ENCODE measurements around the gene GGA2.
"Not testable (repeated sequence)": the region's sequence is repeated elsewhere in the genome, so short reads cannot be mapped to it uniquely, and the experiment has no call there.

GGA2 gene

GRCh38 chr16:23504453-23505179 is 5.7 kb downstream of the GGA2 start:
- in situ Hi-C loops (cut with MboI; ENCODE audit: low sequenced_read_pairs) = no loop called here

DNA sequence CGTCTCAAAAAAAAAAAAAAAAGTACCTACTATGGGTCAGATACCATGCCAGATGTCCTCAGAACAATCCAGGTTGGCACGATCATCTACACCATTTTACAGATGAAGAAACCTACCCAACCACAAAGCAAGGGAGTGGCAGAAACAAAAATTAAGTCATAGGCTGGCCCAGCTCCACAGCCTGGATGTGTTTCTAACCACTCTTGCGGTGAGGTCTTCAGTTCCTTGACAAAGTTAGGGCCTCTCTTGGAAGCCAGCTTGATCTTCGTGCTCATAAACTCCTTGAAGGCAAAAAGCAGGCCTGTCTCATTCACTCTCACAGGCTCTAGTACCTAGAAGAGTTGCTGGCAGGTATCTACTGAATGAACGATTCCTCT is 6.2 kb downstream of the GGA2 start:
- in situ Hi-C loops (cut with MboI; ENCODE audit: low sequenced_read_pairs) = no loop called here

- in situ Hi-C loops (cut with MboI; ENCODE audit: low sequenced_read_pairs) = no loop called here
Measured at GRCh38 chr16:23502466-23502865, 7.8 kb downstream of the GGA2 start.

- in situ Hi-C loops (cut with MboI; ENCODE audit: low sequenced_read_pairs) = no loop called here
Measured at GRCh38 chr16:23501291-23501690, 9.0 kb downstream of the GGA2 start.

GRCh38 chr16:23500862-23501225 is 9.4 kb downstream of the GGA2 start:
- in situ Hi-C loops (cut with MboI; ENCODE audit: low sequenced_read_pairs) = no loop called here

DNA sequence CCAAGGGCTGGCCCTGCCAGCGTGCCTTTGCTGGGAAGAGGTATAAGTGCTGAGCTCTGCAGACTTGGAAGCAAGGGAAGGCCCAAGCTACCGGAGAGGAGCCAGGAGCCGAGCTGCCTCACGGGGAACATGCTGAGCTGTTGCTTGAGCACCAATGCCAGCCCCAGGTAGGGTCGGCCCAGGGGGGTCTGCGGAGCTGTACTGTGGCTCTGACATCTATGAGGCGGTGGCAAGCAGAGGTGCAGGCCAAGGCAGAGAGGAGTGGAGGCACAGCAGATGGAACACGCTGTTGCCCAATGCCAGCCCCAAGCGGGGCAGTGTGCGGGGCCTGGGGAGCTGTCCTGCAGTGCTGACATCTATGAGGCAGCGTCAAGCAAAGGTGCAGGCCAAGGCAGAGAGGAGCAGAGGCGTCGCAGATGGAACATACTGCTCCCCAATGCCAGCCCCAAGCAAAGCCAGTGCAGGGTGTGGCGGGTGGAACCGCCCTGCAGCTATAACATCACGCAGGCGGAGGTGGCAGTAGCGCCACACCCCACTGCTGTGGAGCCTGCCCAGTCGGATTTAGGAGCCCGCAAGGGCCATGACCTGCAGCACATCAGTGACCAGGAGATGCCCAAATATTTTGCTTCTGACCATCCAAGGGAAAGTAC is 10.0 kb downstream of the GGA2 start:
- in situ Hi-C loops (cut with MboI; ENCODE audit: low sequenced_read_pairs) = no loop called here

- in situ Hi-C loops (cut with MboI; ENCODE audit: low sequenced_read_pairs) = no loop called here
Measured at GRCh38 chr16:23499801-23500200, 10.5 kb downstream of the GGA2 start.

DNA sequence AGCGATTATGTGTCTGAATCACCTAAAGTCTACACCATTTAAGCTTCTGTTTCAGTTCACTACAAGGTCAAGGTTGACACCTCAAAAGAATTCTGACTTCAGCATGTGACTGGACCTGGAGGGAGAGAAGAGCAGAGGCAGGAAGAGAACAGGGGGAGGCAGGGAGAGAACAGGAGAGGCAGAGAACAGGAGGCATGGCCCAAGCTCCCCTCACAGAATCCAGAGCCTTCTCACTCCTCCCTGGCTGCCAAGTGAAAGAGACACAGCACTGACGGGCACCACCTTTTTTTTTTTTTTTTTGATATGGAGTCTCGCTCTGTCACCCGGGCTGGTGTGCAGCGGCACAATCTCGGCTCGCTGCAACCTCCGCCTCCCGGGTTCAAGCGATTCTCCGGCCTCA is 11.4 kb downstream of the GGA2 start:
- in situ Hi-C loops (cut with MboI; ENCODE audit: low sequenced_read_pairs) = no loop called here

- in situ Hi-C loops (cut with MboI; ENCODE audit: low sequenced_read_pairs) = no loop called here
Measured at GRCh38 chr16:23497543-23497868, 12.8 kb downstream of the GGA2 start.

- in situ Hi-C loops (cut with MboI; ENCODE audit: low sequenced_read_pairs) = no loop called here
Measured at GRCh38 chr16:23496821-23497542, 13.3 kb downstream of the GGA2 start.

DNA sequence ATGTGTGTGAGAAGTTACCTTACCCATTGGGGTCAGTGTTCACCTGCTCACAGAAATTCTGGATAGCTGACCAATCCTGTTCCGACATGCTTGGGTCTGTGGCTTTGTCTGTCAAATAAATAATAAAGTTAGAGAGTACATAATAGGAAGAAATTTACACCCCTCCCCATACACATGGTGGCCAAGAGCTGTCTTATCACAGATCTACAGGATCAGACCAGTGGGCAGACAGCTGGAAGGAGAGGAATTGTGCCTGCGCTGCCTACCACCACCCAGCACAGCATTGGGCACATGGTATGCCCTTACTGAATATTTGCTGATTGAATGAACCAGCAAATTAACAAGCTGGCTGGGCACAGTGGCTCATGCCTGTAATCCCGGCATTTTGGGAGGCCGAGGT is 14.6 kb downstream of the GGA2 start:
- in situ Hi-C loops (cut with MboI; ENCODE audit: low sequenced_read_pairs) = no loop called here

DNA sequence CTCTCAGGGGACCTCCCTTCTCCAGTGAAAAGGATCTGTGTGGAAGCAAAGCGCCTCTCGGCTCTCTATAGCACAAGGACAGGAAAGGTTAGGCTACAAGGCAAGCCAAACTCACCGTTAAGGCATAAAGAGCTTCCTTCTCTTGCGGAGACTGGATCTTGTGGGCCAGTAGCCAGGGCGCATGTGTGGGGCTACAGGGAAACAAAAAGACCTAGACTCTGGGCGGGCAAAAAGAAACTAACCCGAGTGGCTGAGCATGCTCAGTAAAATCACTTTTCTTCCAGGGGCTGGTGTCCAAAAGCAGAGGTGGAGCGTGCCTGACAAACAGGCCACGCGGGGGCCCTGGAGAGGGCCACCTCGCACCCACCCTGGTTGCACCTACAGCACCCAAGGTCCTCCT is 16.1 kb downstream of the GGA2 start:
- in situ Hi-C loops (cut with MboI; ENCODE audit: low sequenced_read_pairs) = no loop called here

DNA sequence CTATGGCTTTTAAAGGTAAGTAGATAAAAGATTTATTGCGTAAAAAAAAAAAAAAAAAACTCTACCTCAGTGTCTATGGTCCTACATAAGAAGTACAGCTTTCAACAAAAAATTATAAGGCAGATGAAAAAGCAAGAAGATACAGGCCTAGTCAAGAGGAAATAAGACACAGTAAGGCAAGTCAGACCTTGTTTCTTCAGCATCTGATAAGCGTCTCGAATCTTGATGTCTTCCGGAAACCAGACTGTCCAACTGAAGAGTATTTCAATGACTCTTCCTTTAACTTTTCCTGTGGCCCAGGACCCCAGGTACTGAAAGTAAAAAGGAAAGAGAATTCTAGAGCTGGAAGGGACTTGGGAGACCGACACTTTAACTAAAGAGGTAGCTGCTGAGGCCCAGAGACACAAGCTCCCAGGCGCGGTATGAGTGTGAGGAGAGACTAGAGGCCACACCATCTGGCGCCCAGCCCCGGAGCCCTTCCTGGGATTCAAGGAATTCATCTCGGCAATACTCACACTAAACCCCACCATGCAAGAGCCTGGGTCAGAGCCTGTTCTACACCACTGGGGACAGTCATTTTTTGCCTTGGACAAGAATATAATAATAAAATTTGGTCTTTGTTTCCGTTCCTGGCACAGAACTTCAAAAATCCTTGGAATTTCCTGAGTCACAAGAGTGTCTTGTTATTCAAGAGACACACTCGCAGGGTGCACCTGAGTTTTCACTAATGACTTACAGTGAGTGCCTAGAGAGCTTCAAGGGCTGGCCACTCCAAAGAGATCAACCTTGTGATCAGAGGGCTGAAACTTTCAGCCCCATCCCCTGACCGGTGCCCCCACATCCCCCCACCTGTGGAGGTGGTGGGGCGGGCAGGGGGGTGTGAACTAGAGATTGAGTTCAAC is 18.6 kb downstream of the GGA2 start:
- in situ Hi-C loops (cut with MboI; ENCODE audit: low sequenced_read_pairs) = no loop called here

DNA sequence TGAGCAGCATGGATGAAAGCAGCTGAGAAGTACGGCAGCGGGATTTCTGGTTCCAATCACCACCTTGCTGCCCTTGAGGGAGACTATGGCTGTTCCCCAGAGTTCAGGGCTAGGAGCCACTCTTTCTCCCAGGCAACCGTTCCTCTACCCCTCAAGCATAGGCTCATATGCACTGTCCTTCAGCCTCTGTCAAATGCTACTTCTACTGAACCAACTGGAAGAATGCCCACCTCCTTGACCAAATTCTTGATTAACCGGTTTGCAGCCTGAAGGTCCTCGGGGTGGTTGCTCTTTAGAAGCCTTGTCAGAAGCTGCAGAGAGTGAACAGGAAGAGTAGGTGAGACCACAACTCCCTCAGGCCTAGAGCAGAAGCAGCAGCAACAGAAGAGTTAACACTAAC is 23.8 kb downstream of the GGA2 start:
- in situ Hi-C loops (cut with MboI; ENCODE audit: low sequenced_read_pairs) = no loop called here

DNA sequence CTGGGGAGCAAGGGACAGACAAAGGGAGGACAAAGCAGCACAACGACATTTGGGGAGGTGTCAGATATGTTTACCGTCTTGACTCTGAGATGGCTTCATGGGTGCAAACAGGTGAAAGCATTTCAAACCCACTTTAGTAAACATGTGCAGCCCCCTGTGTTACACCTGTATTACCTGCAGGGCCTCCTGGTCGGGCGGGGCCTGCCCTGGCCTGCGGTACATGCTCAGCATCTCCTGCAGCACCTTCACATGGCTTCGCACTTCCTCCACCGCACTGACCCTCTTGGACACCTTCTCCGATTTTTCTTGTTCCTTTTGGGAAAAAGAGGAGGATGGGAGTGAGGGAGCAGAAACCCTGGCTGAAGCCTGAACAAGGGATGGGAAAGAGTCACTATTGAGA is 24.5 kb downstream of the GGA2 start:
- in situ Hi-C loops (cut with MboI; ENCODE audit: low sequenced_read_pairs) = no loop called here

- in situ Hi-C loops (cut with MboI; ENCODE audit: low sequenced_read_pairs) = no loop called here
Measured at GRCh38 chr16:23485257-23485614, 25.1 kb downstream of the GGA2 start.

- in situ Hi-C loops (cut with MboI; ENCODE audit: low sequenced_read_pairs) = no loop called here
Measured at GRCh38 chr16:23484510-23485256, 25.6 kb downstream of the GGA2 start.

- in situ Hi-C loops (cut with MboI; ENCODE audit: low sequenced_read_pairs) = not testable (repeated sequence)
Measured at GRCh38 chr16:23483492-23483891, 26.8 kb downstream of the GGA2 start.

- in situ Hi-C loops (cut with MboI; ENCODE audit: low sequenced_read_pairs) = no loop called here
Measured at GRCh38 chr16:23482778-23483177, 27.5 kb downstream of the GGA2 start.

DNA sequence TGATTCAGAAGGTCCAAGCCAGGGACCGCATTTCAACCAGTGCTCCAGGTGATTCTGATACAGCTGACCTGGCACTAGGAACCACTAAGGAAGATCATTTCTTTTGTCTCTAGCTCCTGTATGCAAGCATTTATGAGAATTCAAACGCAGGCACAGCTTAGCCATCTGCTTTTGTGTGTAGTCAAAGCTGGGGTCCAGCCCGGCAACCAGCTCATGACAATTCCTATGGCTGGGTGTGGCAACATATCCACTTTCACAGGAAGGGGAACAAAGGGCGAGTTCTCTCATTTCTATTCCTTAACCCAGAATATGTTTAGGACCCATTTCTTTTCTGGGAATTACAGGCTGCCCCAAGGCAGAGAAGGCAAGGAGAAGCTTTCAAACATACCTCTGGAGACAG is 30.0 kb downstream of the GGA2 start:
- in situ Hi-C loops (cut with MboI; ENCODE audit: low sequenced_read_pairs) = no loop called here

GRCh38 chr16:23479138-23479537 is 31.2 kb downstream of the GGA2 start:
- in situ Hi-C loops (cut with MboI; ENCODE audit: low sequenced_read_pairs) = no loop called here

All from HL-60/S4 treated with phorbol 12-myristate 13-acetate at 8.2 ng/mL for 4 days and 3 days (cell line).